HepG2 (cell line): ENCODE measurements around the gene CDK8. TPM values are rescaled to one million over a fixed set of nuclear protein-coding genes. Genes with fewer than 3 reads are reported as not detected.

ENCODE experiments used
- ATAC-seq: fragments of 200-7000 bp; cut with Tn5 transposase; 3 replicates; pipeline ENCODE4 v1.9.1; 2020; ENCODE audit warnings: mild to moderate bottlenecking, moderate library complexity
- BruUV-seq: library from RNA; stranded (reverse); fragments of 400-500 nt; replicated peaks from 2 replicates; lab custom pipeline; 2021; lab: Mats Ljungman, UMichigan
- CTCF ChIA-PET: fragments of 300-600 bp; formaldehyde crosslinking; extraction: SDS; loops from one replicate; lab custom pipeline; 2021; ENCODE audit warnings: low total read pairs, inconsistent platforms, low intra/inter-chr PET ratio; lab: Yijun Ruan, JAX
- POLR2A ChIA-PET: fragments of 350-600 bp; sonication (Branson Sonifier 250); formaldehyde crosslinking; loops from one replicate; lab custom pipeline; 2020; ENCODE audit warnings: antibody characterized with exemption, inconsistent platforms; lab: Yijun Ruan, JAX
- DNase-seq: peaks from one replicate; pipeline ENCODE4 v3.0.0-alpha.2; 2015; ENCODE audit warnings: low spot score
- FAIRE-seq: peaks from 3 replicates; lab custom pipeline; 2011; peaks lifted over from hg19 to GRCh38; lab: Jason Lieb, UNC
- H2AFZ ChIP-seq: one replicate; pipeline ENCODE4 v1.6.1; 2011; ENCODE audit warnings: low read length, inconsistent platforms
- H3K27ac ChIP-seq: fragments of 300-600 bp; 3 replicates; pipeline ENCODE4 v1.8.0; 2011; ENCODE audit warnings: mixed run types, mild to moderate bottlenecking, mixed read lengths, low read length, inconsistent platforms; ENCODE audit not compliant: insufficient read depth; ENCODE audit errors: extremely low read length
- H3K27me3 ChIP-seq, 2 experiments: fragments of 200-600 bp in 1 of 2; 2 replicates in 1 of 2; 3 replicates in 1 of 2; pipeline versions ENCODE4 v1.6.0 to v1.8.0; 2011; ENCODE audit warnings: low read length in 2 of 2, mild to moderate bottlenecking in 2 of 2, moderate library complexity in 2 of 2, inconsistent platforms in 1 of 2; ENCODE audit not compliant: insufficient read depth in 2 of 2, control insufficient read depth in 1 of 2
- H3K36me3 ChIP-seq, 2 experiments: fragments of 200-600 bp in 1 of 2; replicated peaks in 1 of 2; 2 replicates in 1 of 2; 3 replicates in 1 of 2; pipeline versions ENCODE4 v1.5.1 to v1.8.0; 2011; ENCODE audit warnings: low read length in 2 of 2, inconsistent platforms in 1 of 2; ENCODE audit not compliant: insufficient read depth in 2 of 2, control insufficient read depth in 1 of 2
- H3K4me1 ChIP-seq: 2 replicates; pipeline ENCODE4 v1.5.1; 2012; ENCODE audit warnings: low read length, inconsistent platforms; ENCODE audit not compliant: insufficient read depth
- H3K4me2 ChIP-seq: 2 replicates; pipeline ENCODE4 v1.6.0; 2011; ENCODE audit warnings: low read depth, low read length, inconsistent platforms
- H3K4me3 ChIP-seq, 3 experiments: fragments of 200-600 bp in 1 of 3; sonication (generic), shearing (Covaris generic) in 1 of 3; replicated peaks in 1 of 3; 2 replicates each; pipeline ENCODE4 v1.5.1; 2011 to 2016; ENCODE audit warnings: low read length in 3 of 3, inconsistent platforms in 2 of 3, low read depth in 2 of 3, mild to moderate bottlenecking in 2 of 3, control low read depth in 1 of 3, mixed read lengths in 1 of 3; ENCODE audit not compliant: insufficient read depth in 1 of 3
- H3K79me2 ChIP-seq: one replicate; pipeline ENCODE4 v1.6.1; 2011; ENCODE audit warnings: low read length, inconsistent platforms; ENCODE audit not compliant: insufficient read depth
- H3K9ac ChIP-seq: 2 replicates; pipeline ENCODE4 v1.6.0; 2011; ENCODE audit warnings: mild to moderate bottlenecking, low read depth, low read length, inconsistent platforms; ENCODE audit not compliant: insufficient read depth
- H3K9me3 ChIP-seq: 2 replicates; pipeline ENCODE4 v1.5.1; 2012; ENCODE audit warnings: mild to moderate bottlenecking, low read length
- H4K20me1 ChIP-seq: 2 replicates; pipeline ENCODE4 v1.6.0; 2011; ENCODE audit warnings: inconsistent platforms, mild to moderate bottlenecking, low read length, moderate library complexity; ENCODE audit not compliant: insufficient read depth
- HMGA1 ChIP-seq: sonication (generic); formaldehyde crosslinking; conservative IDR thresholded peaks from 2 replicates; pipeline ENCODE4 v1.4.0; 2020; ENCODE audit warnings: missing genetic modification reagents
- HNRNPK ChIP-seq: fragments of 200-400 bp; formaldehyde crosslinking; IDR thresholded peaks from 2 replicates; pipeline ENCODE4 v1.6.1; 2018; ENCODE audit warnings: low read length, low read depth, moderate library complexity, mild to moderate bottlenecking; ENCODE audit not compliant: poor library complexity, severe bottlenecking
- KLF16 ChIP-seq, 2 experiments: sonication (generic) in 1 of 2; formaldehyde crosslinking in 1 of 2; IDR thresholded peaks; 2 replicates each; pipeline versions ENCODE4 v1.6.1 to v1.8.0; 2016 to 2023; ENCODE audit warnings: missing genetic modification reagents in 2 of 2, missing compliant biosample characterization in 1 of 2
- MIER3 ChIP-seq: IDR thresholded peaks from 2 replicates; pipeline ENCODE4 v1.6.1; 2016; ENCODE audit warnings: missing compliant biosample characterization, borderline replicate concordance
- TBP ChIP-seq: sonication (generic); formaldehyde crosslinking; IDR thresholded peaks from 2 replicates; pipeline ENCODE4 v1.5.0; 2020; ENCODE audit warnings: missing genetic modification reagents
- YEATS2 ChIP-seq: sonication (generic); formaldehyde crosslinking; IDR thresholded peaks from 2 replicates; pipeline ENCODE4 v1.4.0; 2020; ENCODE audit warnings: missing genetic modification reagents, borderline replicate concordance
- ZNF180 ChIP-seq: sonication (generic); formaldehyde crosslinking; IDR thresholded peaks from 2 replicates; pipeline ENCODE4 v1.4.0; 2020; ENCODE audit warnings: low read depth, missing genetic modification reagents, borderline replicate concordance
- ZNF274 ChIP-seq: sonication (generic); formaldehyde crosslinking; IDR thresholded peaks from 2 replicates; pipeline ENCODE4 v1.5.1; 2020; ENCODE audit warnings: mild to moderate bottlenecking, missing genetic modification reagents
- ZNF383 ChIP-seq: sonication (generic); formaldehyde crosslinking; IDR thresholded peaks from 2 replicates; pipeline ENCODE4 v1.4.0; 2020; ENCODE audit warnings: missing genetic modification reagents, mild to moderate bottlenecking, borderline replicate concordance
- WGBS: methylation state at CpG from one replicate; pipeline ENCODE4 v1.1.6; 2017; ENCODE audit warnings: low lambda C conversion rate; 5-methylcytosine and 5-hydroxymethylcytosine counted together
- in situ Hi-C: cut with HindIII; loops from 2 replicates; pipeline ENCODE4 v1.10.0; 2017; ENCODE audit warnings: low pct_unique_long_range_greater_than_20kb; ENCODE audit not compliant: extremely low pct_ligation_motif_present
- intact Hi-C: fragments of 100-400 bp; cut with micrococcal nuclease; formaldehyde crosslinking; loops from one replicate; pipeline ENCODE4 v1.10.0; 2022; ENCODE audit not compliant: unreplicated experiment
- polyA plus RNA-seq, 8 experiments: library from polyadenylated mRNA; depleted of rRNA in 3 of 8; stranded (reverse) in 7 of 8; unstranded in 1 of 8; fragments of >200 nt; fragmentation: Illumina TruSeq in 4 of 8; extraction: Trizol in 4 of 8; gene quantifications; 2 replicates each; pipeline versions ENCODE4 v1.2.1 to v1.2.3, GENCODE V29; 2011 to 2016; ENCODE audit warnings: low read depth in 4 of 8, missing spikeins in 1 of 8, mixed read lengths in 1 of 8; ENCODE audit not compliant: insufficient read depth in 1 of 8
- total RNA-seq, 5 experiments: library from RNA; depleted of rRNA; stranded (reverse); fragments of >200 nt; fragmentation: Illumina TruSeq; extraction: Trizol; gene quantifications; 2 replicates each; pipeline ENCODE4 v1.2.3, GENCODE V29; 2016; ENCODE audit warnings: low read depth in 1 of 5
- TF ChIP-seq, protein P1 (sequence below): sonication (generic); formaldehyde crosslinking; IDR thresholded peaks from 2 replicates; pipeline ENCODE4 v1.9.0; 2021; ENCODE audit warnings: missing genetic modification reagents, mild to moderate bottlenecking, borderline replicate concordance
- TF ChIP-seq, protein P2 (sequence below): IDR thresholded peaks from 2 replicates; pipeline ENCODE4 v1.6.1; 2016
- TF ChIP-seq, protein P3 (sequence below): sonication (generic); formaldehyde crosslinking; conservative IDR thresholded peaks from 2 replicates; pipeline ENCODE4 v1.4.0; 2020; ENCODE audit warnings: mild to moderate bottlenecking, missing genetic modification reagents, moderate library complexity
- TF ChIP-seq, protein P4 (sequence below): conservative IDR thresholded peaks from 2 replicates; pipeline ENCODE4 v1.6.1; 2018; ENCODE audit warnings: missing genetic modification reagents
- TF ChIP-seq, protein P5 (sequence below): sonication (generic); formaldehyde crosslinking; IDR thresholded peaks from 2 replicates; pipeline ENCODE4 v1.4.0; 2020; ENCODE audit warnings: mild to moderate bottlenecking, missing genetic modification reagents

Gene CDK8
- total and polyA plus RNA-seq, 2 of the 13 experiments (the other 11 are each of a cell fraction or from before 2014, with no cell fraction given) = 15.8 to 16.4 TPM

DNA sequence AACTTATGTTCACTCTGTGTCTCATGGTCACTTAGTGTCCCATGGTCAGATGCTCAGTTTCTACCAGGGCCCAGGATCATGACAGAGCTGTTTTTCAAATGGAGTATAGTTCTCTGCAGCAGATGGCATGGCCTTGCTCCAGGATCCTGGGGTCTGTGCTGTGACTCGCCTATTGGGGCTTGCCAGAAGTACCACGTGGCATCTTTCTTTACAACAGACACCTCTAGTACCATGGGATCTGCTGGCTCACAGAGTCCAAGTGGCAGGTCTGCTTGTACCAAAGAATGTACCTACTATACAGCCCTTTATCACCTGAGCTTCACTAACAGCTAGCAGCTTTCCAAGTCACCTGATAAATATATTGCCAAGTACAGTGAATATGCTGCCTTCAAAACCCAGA, 25.8 kb upstream of the CDK8 start:
- FAIRE-seq = no peak
- CTCF ChIA-PET = no interaction called here
- 0% methylated on average over 1 of the region's 2 CpGs for WGBS
- TF ChIP-seq, protein P1, sequence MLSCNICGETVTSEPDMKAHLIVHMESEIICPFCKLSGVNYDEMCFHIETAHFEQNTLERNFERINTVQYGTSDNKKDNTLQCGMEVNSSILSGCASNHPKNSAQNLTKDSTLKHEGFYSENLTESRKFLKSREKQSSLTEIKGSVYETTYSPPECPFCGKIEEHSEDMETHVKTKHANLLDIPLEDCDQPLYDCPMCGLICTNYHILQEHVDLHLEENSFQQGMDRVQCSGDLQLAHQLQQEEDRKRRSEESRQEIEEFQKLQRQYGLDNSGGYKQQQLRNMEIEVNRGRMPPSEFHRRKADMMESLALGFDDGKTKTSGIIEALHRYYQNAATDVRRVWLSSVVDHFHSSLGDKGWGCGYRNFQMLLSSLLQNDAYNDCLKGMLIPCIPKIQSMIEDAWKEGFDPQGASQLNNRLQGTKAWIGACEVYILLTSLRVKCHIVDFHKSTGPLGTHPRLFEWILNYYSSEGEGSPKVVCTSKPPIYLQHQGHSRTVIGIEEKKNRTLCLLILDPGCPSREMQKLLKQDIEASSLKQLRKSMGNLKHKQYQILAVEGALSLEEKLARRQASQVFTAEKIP (CRISPR knock-in tag) = no peak
- TF ChIP-seq, protein P2, sequence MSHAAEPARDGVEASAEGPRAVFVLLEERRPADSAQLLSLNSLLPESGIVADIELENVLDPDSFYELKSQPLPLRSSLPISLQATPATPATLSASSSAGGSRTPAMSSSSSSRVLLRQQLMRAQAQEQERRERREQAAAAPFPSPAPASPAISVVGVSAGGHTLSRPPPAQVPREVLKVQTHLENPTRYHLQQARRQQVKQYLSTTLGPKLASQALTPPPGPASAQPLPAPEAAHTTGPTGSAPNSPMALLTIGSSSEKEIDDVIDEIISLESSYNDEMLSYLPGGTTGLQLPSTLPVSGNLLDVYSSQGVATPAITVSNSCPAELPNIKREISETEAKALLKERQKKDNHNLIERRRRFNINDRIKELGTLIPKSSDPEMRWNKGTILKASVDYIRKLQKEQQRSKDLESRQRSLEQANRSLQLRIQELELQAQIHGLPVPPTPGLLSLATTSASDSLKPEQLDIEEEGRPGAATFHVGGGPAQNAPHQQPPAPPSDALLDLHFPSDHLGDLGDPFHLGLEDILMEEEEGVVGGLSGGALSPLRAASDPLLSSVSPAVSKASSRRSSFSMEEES = no peak
- TF ChIP-seq ZNF274 (CRISPR knock-in tag) = no peak
- TF ChIP-seq HNRNPK = no peak
- TF ChIP-seq, protein P3, sequence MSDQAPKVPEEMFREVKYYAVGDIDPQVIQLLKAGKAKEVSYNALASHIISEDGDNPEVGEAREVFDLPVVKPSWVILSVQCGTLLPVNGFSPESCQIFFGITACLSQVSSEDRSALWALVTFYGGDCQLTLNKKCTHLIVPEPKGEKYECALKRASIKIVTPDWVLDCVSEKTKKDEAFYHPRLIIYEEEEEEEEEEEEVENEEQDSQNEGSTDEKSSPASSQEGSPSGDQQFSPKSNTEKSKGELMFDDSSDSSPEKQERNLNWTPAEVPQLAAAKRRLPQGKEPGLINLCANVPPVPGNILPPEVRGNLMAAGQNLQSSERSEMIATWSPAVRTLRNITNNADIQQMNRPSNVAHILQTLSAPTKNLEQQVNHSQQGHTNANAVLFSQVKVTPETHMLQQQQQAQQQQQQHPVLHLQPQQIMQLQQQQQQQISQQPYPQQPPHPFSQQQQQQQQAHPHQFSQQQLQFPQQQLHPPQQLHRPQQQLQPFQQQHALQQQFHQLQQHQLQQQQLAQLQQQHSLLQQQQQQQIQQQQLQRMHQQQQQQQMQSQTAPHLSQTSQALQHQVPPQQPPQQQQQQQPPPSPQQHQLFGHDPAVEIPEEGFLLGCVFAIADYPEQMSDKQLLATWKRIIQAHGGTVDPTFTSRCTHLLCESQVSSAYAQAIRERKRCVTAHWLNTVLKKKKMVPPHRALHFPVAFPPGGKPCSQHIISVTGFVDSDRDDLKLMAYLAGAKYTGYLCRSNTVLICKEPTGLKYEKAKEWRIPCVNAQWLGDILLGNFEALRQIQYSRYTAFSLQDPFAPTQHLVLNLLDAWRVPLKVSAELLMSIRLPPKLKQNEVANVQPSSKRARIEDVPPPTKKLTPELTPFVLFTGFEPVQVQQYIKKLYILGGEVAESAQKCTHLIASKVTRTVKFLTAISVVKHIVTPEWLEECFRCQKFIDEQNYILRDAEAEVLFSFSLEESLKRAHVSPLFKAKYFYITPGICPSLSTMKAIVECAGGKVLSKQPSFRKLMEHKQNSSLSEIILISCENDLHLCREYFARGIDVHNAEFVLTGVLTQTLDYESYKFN (CRISPR knock-in tag) = no peak
- TF ChIP-seq YEATS2 (CRISPR knock-in tag) = no peak
- TF ChIP-seq TBP (CRISPR knock-in tag) = no peak
- no peak for TF ChIP-seq KLF16 (CRISPR knock-in tag; IDR thresholded peaks at IDR 0.05)
- TF ChIP-seq ZNF180 = no peak
- TF ChIP-seq, protein P4, sequence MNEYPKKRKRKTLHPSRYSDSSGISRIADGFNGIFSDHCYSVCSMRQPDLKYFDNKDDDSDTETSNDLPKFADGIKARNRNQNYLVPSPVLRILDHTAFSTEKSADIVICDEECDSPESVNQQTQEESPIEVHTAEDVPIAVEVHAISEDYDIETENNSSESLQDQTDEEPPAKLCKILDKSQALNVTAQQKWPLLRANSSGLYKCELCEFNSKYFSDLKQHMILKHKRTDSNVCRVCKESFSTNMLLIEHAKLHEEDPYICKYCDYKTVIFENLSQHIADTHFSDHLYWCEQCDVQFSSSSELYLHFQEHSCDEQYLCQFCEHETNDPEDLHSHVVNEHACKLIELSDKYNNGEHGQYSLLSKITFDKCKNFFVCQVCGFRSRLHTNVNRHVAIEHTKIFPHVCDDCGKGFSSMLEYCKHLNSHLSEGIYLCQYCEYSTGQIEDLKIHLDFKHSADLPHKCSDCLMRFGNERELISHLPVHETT = no peak
- TF ChIP-seq, protein P5, sequence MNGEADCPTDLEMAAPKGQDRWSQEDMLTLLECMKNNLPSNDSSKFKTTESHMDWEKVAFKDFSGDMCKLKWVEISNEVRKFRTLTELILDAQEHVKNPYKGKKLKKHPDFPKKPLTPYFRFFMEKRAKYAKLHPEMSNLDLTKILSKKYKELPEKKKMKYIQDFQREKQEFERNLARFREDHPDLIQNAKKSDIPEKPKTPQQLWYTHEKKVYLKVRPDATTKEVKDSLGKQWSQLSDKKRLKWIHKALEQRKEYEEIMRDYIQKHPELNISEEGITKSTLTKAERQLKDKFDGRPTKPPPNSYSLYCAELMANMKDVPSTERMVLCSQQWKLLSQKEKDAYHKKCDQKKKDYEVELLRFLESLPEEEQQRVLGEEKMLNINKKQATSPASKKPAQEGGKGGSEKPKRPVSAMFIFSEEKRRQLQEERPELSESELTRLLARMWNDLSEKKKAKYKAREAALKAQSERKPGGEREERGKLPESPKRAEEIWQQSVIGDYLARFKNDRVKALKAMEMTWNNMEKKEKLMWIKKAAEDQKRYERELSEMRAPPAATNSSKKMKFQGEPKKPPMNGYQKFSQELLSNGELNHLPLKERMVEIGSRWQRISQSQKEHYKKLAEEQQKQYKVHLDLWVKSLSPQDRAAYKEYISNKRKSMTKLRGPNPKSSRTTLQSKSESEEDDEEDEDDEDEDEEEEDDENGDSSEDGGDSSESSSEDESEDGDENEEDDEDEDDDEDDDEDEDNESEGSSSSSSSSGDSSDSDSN (CRISPR knock-in tag) = no peak
- TF ChIP-seq HMGA1 (CRISPR knock-in tag) = no peak
- TF ChIP-seq ZNF383 = no peak
- no peak for TF ChIP-seq MIER3 (CRISPR knock-in tag)

More for the DNA sequence above, 25.8 kb upstream of the CDK8 start:
- no peaks in the 10 kb centered on the region for H3K9me3 ChIP-seq
- H3K4me3 ChIP-seq = no peak overlapping the region
- H3K27me3 ChIP-seq = peaks cover 0 to 6% of the 10 kb centered on the region in 2 experiments; a peak in 1 of 5 replicates
- ATAC-seq (no peak), DNase-seq (no peak)
- peaks cover 5% of the 10 kb centered on the region for H3K4me1 ChIP-seq
- H3K79me2 ChIP-seq = no peaks in the 10 kb centered on the region
- H3K36me3 ChIP-seq = no peaks in the 10 kb centered on the region
- no peaks in the 10 kb centered on the region for H4K20me1 ChIP-seq
- POLR2A ChIA-PET = interaction anchor here (1.3 kb wide), 1 partner anchor 11 kb away, joined by 3 read pairs; no protein-coding TSS in a partner anchor
- H3K27ac ChIP-seq = no peak overlapping the region
- H3K4me2 ChIP-seq = no peak overlapping the region
- intact Hi-C loops = no loop called here
- in situ Hi-C loops = no loop called here
- BruUV-seq = no TSS peak
- H2AFZ ChIP-seq = no peak overlapping the region
- no peak overlapping the region for H3K9ac ChIP-seq
